Astrocyte of the cerebellum (primary cell): Measurements from ENCODE around the gene DDX17.

Experiments used
- DNase-seq: peaks from one replicate; pipeline ENCODE4 v3.0.0-alpha.2; 2011; ENCODE audit warnings: low read depth
- H3K4me3 ChIP-seq: 2 replicates; pipeline ENCODE4 v1.5.1; 2011; ENCODE audit warnings: mild to moderate bottlenecking, low read depth, low read length, moderate library complexity
- CTCF ChIP-seq: IDR thresholded peaks from 2 replicates; pipeline ENCODE4 v1.5.1; 2012; ENCODE audit warnings: low read length, low read depth, moderate library complexity, mild to moderate bottlenecking; ENCODE audit errors: missing control alignments
- in situ Hi-C: cut with HindIII; loops from 2 replicates; pipeline ENCODE4 v1.10.0; 2017; ENCODE audit warnings: low sequenced_read_pairs

Gene DDX17

DNA sequence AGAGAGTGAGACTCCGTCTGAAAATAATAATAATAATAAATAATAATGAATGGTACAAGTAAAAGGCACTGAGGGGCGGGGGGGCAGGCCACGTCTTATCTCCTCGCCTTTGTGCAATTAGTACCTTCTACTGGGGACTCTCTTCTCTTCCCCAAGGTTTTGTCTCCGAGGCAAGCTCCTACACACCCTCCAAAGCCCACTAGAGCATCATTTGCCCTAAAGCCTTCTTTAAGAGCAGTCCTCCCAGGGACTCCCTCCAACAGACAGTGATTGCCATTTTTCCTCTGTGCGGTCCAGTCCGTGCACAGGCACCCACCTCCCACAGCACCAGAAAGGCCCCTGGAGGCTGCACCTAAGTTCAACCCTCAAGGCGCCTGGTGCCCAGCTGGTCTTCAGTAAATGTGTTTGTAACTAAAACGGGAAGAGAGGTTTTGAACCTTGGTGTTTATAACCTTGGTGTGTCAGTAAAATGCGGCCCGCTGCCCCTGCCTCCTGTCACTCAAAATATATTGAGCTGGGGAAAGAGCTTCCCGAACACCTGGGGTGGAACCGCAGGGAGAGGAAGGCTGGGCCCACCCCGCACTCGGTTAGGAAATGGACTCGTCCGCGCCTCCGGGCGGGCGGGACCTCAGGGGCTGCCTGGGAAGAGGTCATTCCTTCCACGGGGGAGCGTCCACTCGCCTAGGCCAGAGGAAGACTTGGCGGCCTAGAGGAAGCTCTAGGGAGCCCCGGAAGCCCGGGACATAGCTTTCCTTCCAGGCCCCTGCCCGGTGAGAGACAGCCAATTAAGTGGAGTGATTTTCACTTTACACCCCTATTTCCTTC, 42.9 kb downstream of the DDX17 start:
- no peak for DNase-seq
- no peak overlapping the region for H3K4me3 ChIP-seq
- in situ Hi-C loops = no loop called here
- no peak for TF ChIP-seq CTCF

DNA sequence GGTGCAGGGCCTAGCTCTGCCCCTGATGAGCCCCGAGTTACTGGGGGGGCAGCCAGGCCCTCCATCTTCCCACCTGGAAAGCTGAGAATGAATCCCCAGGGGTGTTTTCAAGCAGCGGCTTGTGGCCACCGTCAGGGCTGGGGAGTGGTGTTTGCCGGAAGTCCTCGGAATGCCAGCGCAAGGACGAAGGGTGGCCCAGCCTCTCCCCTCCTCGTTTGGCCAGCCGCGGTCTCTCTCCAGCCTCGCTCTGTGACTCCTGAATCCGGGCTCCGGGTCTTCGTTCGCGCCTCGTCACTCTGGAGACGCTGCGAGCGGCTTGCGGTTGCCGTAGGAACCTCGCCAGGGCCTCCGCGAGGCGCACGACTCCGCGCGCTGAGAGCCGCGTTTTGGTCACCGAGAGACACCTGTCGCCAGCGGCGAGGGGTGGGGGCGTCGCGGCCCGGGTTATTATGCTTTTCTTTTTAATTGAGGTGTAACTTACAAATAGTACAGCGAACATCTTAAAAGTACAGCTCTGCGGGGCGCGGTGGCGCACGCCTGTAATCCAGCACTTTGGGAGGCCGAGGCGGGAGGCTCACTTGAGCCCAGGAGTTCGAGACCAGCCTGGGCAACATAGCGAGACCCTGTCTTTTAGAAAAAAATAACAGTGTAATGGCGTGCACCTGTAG, 44.6 kb downstream of the DDX17 start:
- DNase-seq = peak; percentile 62
- H3K4me3 ChIP-seq = no peak overlapping the region
- in situ Hi-C loops = no loop called here
- no peak for TF ChIP-seq CTCF

DNA sequence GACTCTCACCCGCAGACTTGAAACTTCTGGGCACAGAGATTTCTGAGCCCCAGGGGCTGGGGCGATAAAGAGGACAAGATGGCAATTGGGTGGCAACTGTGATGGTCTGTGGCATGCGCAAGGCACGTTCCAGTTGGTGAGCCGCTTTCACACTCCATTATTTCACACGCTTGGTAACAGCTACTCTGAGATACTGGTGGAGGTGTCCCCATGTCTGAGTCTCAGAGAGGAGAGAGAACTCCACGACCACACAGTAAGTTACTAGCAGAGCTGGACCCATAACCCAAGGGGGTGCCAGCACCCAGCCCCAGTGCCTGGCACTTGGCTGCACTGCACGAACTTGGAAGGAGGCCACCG, 45.1 kb downstream of the DDX17 start:
- H3K4me3 ChIP-seq = no peak overlapping the region
- in situ Hi-C loops = no loop called here
- no peak for TF ChIP-seq CTCF
- no peak for DNase-seq

DNA sequence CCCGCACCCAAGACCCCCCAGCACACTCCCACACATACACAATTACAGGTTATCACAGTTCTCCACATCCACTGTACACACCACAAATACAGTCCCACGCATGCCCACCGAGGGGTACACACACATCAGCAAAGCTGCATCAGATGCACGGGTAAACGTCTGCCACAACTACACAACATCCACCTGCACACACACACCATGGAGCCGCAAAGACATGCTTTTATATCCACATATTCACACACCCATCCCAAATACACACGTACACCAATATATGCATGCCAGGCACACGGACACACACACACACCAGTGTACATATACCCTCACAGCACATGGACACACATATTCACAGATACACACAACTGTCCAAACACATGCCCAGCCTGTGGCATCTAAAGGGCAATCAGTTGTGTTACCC, 45.7 kb downstream of the DDX17 start:
- in situ Hi-C loops = no loop called here
- no peak overlapping the region for H3K4me3 ChIP-seq
- DNase-seq = no peak
- TF ChIP-seq CTCF = no peak

DNA sequence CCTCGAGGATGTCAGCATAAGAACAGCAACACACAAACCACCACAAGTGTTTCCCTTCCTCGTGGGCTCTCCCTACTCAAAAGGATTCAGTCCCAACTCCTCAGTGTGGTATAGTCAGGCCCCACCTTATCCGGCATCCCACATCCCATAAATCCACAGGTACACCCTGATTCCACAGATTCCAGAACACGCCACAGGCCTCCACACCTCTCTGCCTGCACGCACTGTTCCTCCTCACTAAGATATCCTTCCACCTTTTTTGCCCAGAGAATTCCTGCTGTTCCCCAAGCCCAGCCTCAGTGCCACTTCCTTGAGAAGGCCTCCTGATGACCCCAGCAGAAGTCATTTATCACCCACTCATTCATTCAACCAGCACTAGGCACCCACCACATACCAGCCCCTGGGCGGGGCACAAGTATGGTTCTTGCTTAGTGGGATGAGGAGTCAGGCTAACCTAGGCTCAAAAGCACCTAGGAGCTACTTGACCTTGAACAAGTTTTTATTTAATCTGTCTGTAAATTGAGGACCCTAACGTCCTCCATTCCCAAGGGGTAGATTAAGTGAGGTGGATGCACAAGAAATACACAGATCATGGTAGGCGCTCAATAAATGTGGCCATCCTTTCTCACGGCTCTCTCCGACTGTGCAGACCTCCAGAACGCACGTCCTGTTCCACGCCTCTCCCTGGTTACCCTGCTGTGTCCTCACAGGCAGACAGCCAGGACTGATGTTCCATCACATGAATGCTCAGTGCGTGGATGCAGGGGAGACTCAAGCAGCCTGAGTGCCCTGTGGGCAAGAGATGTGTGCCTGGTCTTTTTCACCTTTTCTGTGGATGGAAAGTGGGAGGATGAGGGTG, 49.0 kb downstream of the DDX17 start:
- no peak for TF ChIP-seq CTCF
- in situ Hi-C loops = no loop called here
- DNase-seq = no peak
- no peak overlapping the region for H3K4me3 ChIP-seq

DNA sequence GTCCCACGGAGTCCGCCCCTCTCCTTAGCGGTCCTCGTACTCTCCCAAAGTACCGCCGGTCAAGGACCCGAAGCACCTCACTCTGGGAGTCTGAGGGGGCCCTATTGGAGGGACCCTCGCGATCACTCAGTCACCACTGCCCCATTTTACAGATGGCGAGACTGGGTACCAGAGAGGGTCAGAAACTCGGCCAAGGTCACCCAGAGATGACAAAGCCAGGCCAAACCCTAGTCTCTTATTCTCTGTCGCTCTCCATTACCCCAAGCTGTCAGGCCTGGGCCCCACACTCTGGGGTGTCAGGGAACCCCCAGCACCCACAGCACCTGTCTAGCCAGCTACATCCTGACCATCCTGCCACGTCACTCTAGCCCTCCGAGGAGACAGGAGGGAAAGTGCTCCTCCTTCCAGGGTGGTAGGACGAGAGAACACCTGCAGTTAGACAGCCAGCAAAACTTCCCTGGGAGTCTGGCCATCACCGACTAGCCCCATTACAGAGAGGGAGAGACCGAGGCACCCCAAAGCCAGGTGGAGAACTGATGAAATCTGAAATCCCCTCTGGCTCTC, 49.8 kb downstream of the DDX17 start:
- in situ Hi-C loops = no loop called here
- peak overlapping the region; percentile 27 for H3K4me3 ChIP-seq
- DNase-seq = no peak
- TF ChIP-seq CTCF = no peak
